ENCODE data around the gene PTPN5.
"Not testable (repeated sequence)": the region's sequence is repeated elsewhere in the genome, so short reads cannot be mapped to it uniquely, and the experiment has no call there.

The PTPN5 gene

DNA sequence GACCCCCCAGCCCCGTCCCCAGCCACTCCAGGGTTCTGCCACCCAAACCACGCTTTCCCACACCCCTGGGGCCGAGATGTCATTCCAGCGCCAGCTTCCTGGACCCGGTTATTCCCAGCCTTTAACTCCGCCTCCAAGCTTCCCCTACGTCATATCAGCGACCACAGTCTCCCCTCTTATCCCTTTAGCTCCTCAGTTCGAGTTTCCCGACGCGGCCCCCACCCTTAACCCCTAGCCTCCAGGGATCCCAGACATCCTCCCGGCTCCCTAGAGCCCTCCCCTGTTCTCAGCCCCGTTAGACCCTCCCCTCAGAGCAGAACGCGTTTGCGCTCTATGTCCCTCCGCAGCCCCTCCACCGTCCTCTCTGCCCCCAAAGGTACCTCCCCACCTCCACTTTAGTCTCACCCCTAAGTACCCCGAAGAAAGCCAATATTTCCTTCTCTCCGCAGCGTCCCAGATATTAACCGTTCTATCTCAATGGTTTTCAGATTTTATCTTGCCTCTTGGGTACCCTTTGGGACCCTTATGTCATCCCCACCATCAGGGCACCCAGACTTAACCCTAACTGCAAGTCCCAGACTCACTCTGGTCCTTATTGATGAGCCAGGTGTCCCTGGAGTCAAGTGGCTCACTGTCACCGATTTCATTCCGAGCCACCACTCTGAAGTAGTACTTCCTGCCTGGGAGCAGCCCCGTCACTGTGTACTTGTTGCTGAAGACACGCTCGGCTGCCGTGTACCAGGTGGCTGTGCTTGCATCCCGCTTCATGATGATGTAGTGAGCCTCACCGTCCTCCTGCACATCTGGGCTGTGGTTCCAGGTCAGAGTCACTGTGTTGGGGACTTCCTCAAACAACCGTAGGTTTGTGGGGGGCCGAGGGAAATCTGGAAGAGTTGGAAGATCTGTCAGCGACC is 85.0 kb downstream of the PTPN5 start:
- DNase-seq = peak; percentile 55

GRCh38 chr11:18705651-18706281 is 85.8 kb downstream of the PTPN5 start:
- peak; percentile 3 for DNase-seq

DNA sequence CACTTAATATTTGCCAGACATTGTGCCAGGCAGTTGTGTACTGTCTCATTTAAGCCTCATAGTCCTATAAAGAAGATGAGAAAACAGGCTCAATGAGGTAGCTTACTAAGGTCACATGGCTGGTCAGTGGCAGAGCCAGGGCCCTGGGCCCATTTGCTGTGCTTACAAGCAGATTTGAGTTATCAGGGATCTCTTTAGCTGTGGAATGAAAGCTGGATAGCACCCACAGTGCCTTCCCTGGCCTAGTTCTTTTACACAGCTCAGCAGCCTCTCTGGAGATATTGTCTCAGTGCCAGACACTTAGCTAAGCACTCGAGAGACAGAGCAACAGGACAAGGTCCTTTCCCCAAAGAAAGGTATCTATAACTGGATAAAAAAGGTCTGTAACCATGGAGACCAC is 86.9 kb downstream of the PTPN5 start:
- DNase-seq = no peak

DNA sequence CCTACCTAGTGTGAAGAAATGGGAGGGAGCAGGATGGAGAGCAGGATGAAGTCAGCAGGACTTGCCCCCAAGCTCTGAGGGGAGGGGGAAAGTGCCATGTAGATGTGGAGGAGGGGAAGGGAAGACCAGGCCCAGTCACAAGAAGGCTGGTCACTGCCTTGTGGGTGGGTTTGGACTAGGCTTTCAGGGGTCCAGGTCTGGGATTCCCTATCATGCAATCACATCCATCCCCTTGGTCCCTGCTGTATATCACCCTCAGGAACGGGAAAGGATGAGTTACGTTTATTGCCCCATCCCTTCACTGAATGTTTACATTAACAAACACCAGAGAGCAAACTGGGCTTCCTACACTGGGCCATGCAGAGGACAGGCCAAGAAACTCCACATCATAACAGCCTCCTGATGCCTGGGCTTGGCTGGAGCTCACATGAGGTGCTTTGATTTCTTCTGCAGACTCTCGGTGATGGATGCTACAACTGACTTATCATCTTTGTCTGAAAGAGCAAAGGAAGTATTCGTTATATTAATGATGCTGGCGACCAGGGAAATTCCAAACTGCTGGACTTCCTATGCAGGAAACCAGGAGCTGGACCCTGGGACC is 87.5 kb downstream of the PTPN5 start:
- no peak for DNase-seq

- DNase-seq = no peak
These were observed 88.4 kb downstream of the PTPN5 start for GRCh38 chr11:18703001-18703763.

GRCh38 chr11:18701614-18702216 is 89.9 kb downstream of the PTPN5 start:
- no peak for DNase-seq

- no peak for DNase-seq
These were observed 90.7 kb downstream of the PTPN5 start for GRCh38 chr11:18700872-18701271.

DNA sequence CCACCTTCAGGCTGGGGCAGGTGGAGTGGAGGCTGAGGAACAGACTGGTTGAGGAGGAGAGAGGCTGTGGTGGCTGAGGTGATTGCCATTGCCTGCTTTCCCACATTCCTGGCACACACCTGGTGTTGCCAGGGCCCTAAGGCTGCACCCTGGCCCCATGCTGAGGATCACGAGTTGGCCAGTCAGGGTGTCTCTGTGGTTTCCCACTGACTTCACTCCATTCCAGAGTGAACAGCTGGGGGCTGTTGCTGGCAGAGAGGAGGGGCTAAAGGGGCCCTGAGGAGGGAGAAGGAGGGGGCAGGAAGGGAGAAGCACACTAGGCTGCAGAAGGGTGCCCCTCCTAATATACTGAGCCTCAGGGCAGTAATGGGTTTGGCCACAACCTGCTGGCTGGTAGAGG is 91.2 kb downstream of the PTPN5 start:
- DNase-seq = no peak

GRCh38 chr11:18699848-18700261 is 91.7 kb downstream of the PTPN5 start:
- DNase-seq = no peak

DNA sequence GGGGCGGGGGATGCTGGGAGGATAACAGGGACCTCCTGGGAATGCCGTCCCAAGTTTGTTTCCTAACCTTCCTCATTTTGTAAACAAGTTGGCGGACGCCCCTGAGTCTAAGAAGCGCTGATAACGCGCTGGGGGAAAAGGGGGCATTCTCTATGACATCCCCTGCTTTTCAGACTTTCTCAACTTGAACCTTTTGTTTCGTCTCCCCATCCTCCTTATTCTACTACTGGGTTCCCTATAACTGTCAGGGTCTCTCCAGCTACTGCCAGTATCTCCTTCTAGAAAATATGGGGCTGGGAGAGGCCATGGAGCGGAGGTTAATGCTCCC is 92.4 kb downstream of the PTPN5 start:
- DNase-seq = no peak

DNA sequence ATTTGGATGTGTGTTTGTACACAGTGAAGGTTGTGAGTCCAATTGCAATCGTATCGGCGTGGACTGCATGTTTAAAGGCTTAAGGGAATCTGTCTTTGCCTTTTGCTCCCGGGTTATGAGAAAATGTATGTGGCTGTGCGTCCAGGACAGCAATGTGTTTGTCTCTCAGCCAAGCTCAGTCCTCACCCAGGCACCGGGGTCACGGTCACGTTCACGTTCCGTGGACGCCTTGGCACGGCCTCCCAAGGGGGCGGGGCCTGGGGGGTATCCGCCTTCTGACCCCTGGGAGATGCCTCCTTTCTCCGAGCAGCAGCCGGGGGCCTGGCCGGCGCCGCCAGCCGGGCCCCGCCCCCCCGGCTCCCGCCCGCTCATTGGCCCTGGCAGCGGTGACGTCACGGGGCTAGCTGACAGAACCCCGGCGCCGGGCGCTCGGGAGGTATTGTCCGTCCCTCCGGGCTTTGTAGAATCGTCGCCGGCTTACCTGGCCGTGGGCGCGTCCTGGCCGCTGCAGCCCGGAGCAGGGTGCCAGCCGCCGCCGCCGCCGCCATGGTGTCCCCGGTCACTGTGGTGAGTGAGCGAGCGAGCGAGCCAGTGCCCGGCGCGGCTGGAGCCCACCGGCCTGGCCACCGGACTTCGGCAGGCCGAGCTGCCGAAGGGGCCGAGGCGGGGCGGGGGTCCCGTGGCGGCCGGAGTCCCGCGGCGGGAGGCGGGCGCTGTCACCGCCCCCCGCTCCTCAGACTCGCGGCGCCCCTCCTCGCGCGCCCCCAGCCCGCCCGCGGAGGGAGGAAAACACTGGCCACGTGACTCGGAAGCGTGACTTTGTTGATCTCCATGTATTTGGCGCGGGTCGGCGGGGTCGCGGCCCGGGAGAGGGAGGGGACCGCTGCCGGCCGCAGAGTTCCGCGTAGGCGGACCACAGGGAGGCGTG is 93.0 kb downstream of the PTPN5 start, which contains the start of gene TMEM86A:
Gene TMEM86A (plus strand): TSS at position 439 of the 928 bp plus-strand sequence. CDS start 108 bp downstream, at position 547.
- DNase-seq = peak; percentile 84

DNA sequence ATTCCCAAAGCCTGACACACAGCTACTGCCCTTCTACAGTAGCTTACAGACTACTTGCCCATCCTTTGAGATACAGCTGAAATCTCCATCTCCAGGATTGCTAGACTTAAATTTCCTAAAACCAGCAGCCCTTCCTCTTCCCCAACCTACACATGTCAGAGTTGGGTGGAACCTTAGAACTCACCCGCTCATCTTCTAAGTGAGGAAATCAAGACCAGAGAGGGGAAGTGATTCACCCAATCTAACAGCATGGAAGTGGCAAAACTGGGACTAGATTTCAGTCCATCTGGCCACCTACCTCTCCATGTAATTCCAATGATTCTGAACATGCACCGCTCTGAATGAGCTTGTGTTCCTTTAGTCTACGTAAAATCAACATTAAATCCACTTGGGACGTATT is 94.0 kb downstream of the PTPN5 start:
- no peak for DNase-seq

DNA sequence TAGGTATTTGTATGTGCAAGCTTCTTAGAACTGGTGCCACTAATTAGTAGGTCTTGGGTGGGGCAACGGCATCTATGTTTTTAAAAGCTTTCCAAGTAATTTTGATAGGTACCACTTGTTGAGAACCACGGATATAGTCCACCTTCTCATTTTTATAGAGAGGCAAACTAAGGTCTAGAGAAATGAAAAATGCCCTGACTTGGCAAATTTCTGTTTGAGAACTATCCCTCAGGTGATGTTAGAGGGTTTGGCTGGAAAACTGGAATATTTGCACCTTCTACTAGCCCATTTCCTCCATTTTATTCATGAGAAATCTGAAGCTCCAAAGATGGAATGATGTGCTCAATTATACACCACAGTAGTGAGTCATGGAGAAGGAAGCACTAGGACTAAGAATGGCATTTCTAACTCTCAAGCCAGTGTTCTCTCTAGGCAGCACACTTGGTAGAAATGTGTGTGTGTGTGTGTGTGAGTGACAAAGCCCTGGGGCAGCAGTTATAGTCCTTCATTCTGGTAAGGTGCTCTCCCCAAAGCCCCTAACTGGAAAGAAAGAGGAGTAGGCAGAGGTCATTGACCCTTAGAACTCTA is 94.9 kb downstream of the PTPN5 start:
- DNase-seq = no peak

DNA sequence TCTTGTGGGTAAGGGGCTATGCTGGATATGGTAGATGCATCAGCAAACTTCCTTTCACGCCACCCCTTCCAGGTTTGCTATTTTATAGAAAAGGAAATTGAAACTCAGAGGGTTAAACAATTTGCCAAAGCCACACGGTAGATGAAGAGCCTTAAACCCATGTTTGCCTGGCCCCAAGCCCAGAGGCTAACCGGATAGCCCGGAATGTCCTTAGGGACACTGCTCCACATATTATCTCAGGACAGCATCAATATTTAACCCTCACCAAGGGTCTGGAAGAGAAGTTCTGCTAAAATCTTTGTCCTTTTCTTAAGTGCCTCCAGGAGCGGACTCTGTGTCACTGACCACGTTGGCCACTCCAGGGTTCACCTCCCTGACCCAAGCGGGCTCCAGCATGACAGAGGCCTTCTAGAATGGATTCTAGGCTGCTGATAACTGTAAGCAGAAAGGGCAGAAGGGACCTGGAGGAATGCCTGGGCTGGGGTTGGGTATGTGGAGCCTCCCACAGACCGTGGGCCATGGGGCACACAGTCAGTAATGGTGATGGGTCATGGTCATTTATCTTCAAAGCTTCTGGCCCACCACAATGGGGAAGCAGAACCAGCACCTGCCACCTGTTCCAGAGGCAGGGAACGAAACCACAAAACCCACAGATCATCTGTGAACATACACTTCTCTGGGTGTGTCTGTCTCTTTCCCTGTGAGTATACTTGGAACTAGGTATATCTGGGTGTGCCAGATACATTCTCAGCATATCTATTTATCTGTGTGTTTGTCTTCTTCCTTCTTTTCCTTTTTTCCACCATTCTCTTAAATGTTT is 98.4 kb downstream of the PTPN5 start:
- no peak for DNase-seq

GRCh38 chr11:18691467-18692140 is 100.0 kb downstream of the PTPN5 start:
- DNase-seq = not testable (repeated sequence)

- DNase-seq = no peak
These were observed 107.3 kb downstream of the PTPN5 start for GRCh38 chr11:18684267-18684666.

DNA sequence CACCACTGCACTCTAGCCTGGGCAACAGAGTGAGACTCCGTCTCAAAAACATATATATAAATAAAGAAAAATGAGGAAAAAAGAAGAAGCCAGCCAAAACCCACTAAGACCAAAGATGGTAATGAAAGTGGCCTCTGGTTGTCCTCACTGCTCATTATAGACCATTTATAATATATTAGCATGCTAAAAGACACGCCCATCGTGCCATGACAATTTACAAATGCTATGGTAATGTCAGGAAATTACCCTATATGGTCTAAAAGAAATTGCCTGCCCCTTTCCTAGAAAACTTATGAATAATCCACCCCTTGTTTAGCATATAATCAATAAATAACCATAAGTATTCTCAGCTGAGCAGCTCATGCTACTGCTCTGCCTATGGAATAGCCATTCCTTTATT is 109.1 kb downstream of the PTPN5 start:
- no peak for DNase-seq

DNA sequence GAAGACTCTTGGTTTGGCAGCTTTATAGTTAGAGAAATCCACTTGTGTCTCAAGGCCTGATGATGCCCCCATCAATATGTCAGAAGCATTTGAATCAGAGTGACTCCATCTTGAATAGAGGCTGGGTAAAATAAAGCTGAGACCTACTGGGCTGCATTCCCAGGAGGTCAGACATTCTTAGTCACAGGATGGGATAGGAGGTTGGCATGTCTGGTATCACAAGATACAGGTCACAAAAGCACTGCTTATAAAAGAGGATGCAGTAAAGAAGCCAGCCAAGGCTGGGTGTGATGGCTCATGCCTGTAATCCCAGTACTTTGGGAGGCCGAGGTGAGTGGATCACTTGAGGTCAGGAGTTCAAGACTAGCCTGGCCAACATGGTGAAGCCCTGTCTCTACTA is 109.6 kb downstream of the PTPN5 start:
- DNase-seq = not testable (repeated sequence)

Data from central memory CD4-positive, alpha-beta T cell (primary cell).